ENCODE measurements around the gene MT1HL1. TPM values are rescaled to one million over a fixed set of nuclear protein-coding genes. Genes with fewer than 3 reads are reported as not detected.

Gene MT1HL1
- total RNA-seq, 1 experiment from 2014 or later, result not detected

DNA sequence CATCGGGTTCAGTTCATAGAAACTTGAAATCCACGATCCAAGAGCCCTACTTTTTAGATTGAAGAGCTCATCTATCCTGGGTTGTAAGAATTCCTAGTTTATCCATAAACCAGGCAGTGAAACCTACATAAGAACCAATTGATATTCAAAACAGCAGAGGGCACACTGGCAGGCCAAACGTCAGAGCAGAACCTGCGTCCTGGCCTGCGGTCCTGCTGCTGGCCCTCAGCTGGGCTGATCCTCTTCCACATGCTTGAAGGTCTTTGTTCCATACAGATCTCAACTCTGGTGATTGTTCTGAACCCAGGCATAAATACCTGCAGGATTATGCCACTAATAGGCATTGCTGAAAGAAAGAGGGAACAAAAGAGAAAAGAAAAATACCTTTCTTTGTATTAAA, 47.0 kb downstream of the MT1HL1 start:
- ChIA-PET POLR2A (no interaction called here), RAD21 (ENCODE audit: low non-redundant PET in 1 of 2, low total read pairs in 2 of 2, uncharacterized antibody in 2 of 2, unreplicated experiment in 2 of 2) (no interaction called here), CTCF (no interaction called here)
- H3K4me1 ChIP-seq (ENCODE audit: control insufficient read depth in 1 of 2, insufficient read depth in 2 of 2, low read length in 2 of 2), result no peaks in the 10 kb centered on the region
- no peak overlapping the region for H2AFZ ChIP-seq (ENCODE audit: low read depth, low read length, poor library complexity, severe bottlenecking)
- H3K9me3 ChIP-seq (ENCODE audit: control insufficient read depth in 1 of 2, insufficient read depth in 1 of 2, low read depth in 1 of 2, low read length in 2 of 2), result no peaks in the 10 kb centered on the region
- H3K27me3 ChIP-seq (ENCODE audit: insufficient read depth, low read length), result peaks cover 10% of the 10 kb centered on the region; the same call in 1 of the 2 replicates
- H3K4me3 ChIP-seq (replicated peaks in 1 of 2; ENCODE audit: low read depth in 1 of 2, low read length in 2 of 2), result no peak overlapping the region
- H3K9ac ChIP-seq (ENCODE audit: low read length), result no peak overlapping the region
- no peak for ATAC-seq
- H3K79me2 ChIP-seq (ENCODE audit: insufficient read depth, low read length), result no peaks in the 10 kb centered on the region
- no peaks in the 10 kb centered on the region for H4K20me1 ChIP-seq (ENCODE audit: insufficient read depth)
- no peaks in the 10 kb centered on the region for H3K9me2 ChIP-seq (ENCODE audit: insufficient read depth)
- H3K4me2 ChIP-seq (ENCODE audit: low read length), result no peak overlapping the region
- BruUV-seq (replicated peaks), result no TSS peak
- intact Hi-C loops (cut with micrococcal nuclease), result no loop called here
- no peaks in the 10 kb centered on the region for H3K36me3 ChIP-seq (ENCODE audit: control insufficient read depth in 1 of 2, insufficient read depth in 2 of 2, low read length in 2 of 2)
- H3K27ac ChIP-seq (ENCODE audit: low read depth, low read length), result no peak overlapping the region
- no peak for DNase-seq (ENCODE audit: low read depth, low spot score)
- TF ChIP-seq RAD21 (IDR thresholded peaks at IDR 0.05; ENCODE audit: low read depth) (no peak), CEBPB (IDR thresholded peaks at IDR 0.05; ENCODE audit: low read depth) (no peak), ELF1 (IDR thresholded peaks at IDR 0.05; ENCODE audit: borderline replicate concordance, low read depth) (no peak), POLR2A (IDR thresholded peaks at IDR 0.05; ENCODE audit: borderline replicate concordance, extremely low read depth, insufficient read depth, insufficient read length) (no peak)
- TF ChIP-seq, protein P1, sequence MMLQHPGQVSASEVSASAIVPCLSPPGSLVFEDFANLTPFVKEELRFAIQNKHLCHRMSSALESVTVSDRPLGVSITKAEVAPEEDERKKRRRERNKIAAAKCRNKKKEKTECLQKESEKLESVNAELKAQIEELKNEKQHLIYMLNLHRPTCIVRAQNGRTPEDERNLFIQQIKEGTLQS (IDR thresholded peaks at IDR 0.05), result no peak

Other genes with a start within 250 kb of the MT1HL1 start
- 24.6 TPM for gene MTR, start 209.1 kb downstream of the MT1HL1 start, total RNA-seq (2021; ENCODE audit: unreplicated experiment)
- gene RYR2, start 37.7 kb upstream of the MT1HL1 start, total RNA-seq (2021; ENCODE audit: unreplicated experiment), result 0.02 TPM